Activated CD8-positive, alpha-beta memory T cell treated with anti-CD3 and anti-CD28 coated beads for 24 hours (primary cell): ENCODE data around the gene IQCH.

Experiments
- DNase-seq: peaks from one replicate; pipeline ENCODE4 v3.0.0-alpha.2; 2020

Gene IQCH

GRCh38 chr15:67508407-67508806 lies 253.8 kb downstream of the IQCH start:
- DNase-seq: no peak

- no peak for DNase-seq
Measured at GRCh38 chr15:67509918-67510317, 255.3 kb downstream of the IQCH start.

- DNase-seq: no peak
Measured at GRCh38 chr15:67510597-67511190, 256.1 kb downstream of the IQCH start.

- no peak for DNase-seq
Measured at GRCh38 chr15:67511606-67512005, 257.0 kb downstream of the IQCH start.

- DNase-seq: no peak
Measured at GRCh38 chr15:67512140-67512539, 257.6 kb downstream of the IQCH start.

GRCh38 chr15:67512933-67513714 lies 258.5 kb downstream of the IQCH start:
- no peak for DNase-seq

GRCh38 chr15:67515090-67515489 lies 260.5 kb downstream of the IQCH start:
- DNase-seq: no peak

GRCh38 chr15:67515557-67515956 lies 261.0 kb downstream of the IQCH start:
- DNase-seq: no peak

GRCh38 chr15:67520321-67521028 lies 265.9 kb downstream of the IQCH start:
- DNase-seq: no peak

GRCh38 chr15:67521029-67521782 lies 266.6 kb downstream of the IQCH start, which contains the start of gene C15orf61:
Gene C15orf61 (plus strand): TSS chr15:67521131. CDS start chr15:67521249, 118 bp downstream.
- DNase-seq: peak; percentile 93

- DNase-seq: no peak
Measured at GRCh38 chr15:67521783-67522568, 267.4 kb downstream of the IQCH start.

GRCh38 chr15:67523330-67523729 lies 268.7 kb downstream of the IQCH start:
- no peak for DNase-seq

GRCh38 chr15:67524235-67524634 lies 269.6 kb downstream of the IQCH start:
- DNase-seq: no peak

- no peak for DNase-seq
Measured at GRCh38 chr15:67528513-67528912, 273.9 kb downstream of the IQCH start.

- no peak for DNase-seq
Measured at GRCh38 chr15:67531379-67531914, 276.9 kb downstream of the IQCH start.

- DNase-seq: no peak
Measured at GRCh38 chr15:67533873-67534272, 279.3 kb downstream of the IQCH start.

- no peak for DNase-seq
Measured at GRCh38 chr15:67534360-67534759, 279.8 kb downstream of the IQCH start.

- DNase-seq: no peak
Measured at GRCh38 chr15:67537771-67538170, 283.2 kb downstream of the IQCH start.

GRCh38 chr15:67542420-67543347 lies 288.1 kb downstream of the IQCH start, which contains the start of gene MAP2K5:
Gene MAP2K5 (plus strand): TSS chr15:67542703. CDS start chr15:67543336, 633 bp downstream.
- peak; percentile 93 for DNase-seq

- DNase-seq: no peak
Measured at GRCh38 chr15:67543348-67543718, 288.7 kb downstream of the IQCH start.

- DNase-seq: no peak
Measured at GRCh38 chr15:67544475-67544874, 289.9 kb downstream of the IQCH start.
